ENCODE data around the gene RAB8B. TPM values are rescaled to one million over a fixed set of nuclear protein-coding genes. Genes with fewer than 3 reads are reported as not detected.

RAB8B gene
- total RNA-seq, 4 donors from 2014 or later = 18.7 to 41.0 (median 35.5) TPM

DNA sequence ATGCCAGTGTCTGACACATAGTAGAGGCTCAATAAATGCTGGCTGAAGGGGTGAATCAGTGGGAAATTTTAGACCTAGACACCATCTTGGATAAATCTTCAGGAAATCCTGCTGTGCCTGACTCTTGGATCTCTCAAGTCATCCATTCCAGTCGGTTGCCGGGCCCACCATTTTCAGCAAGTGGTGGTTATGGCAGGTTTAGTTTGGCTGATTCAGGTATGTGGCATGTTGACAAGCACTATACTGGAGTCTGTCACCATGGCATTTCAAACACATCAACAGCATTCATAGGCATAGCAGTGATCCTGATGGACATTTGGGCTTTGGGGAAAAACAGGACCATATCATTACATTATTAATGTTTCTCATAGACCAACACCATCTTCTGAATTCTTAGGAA is 62.3 kb downstream of the RAB8B start:
- TF ChIP-seq EP300 (IDR thresholded peaks at IDR 0.05) = no peak
- Histone ChIP-seq H3K4me1 (peaks cover 8 to 21% (median 18%) of the 10 kb centered on the region in 4 donors), H3K9me3 (no peaks in the 10 kb centered on the region), H3K27ac (replicated peaks in 1 of 4) (no peak overlapping the region), H3K27me3 (no peaks in the 10 kb centered on the region), H3K36me3 (peaks cover 0 to 23% (median 9%) of the 10 kb centered on the region in 4 donors), H3K4me3 (no peak overlapping the region)
- no peak for DNase-seq (ENCODE audit: extremely low spot score)
- WGBS = 80% methylated on average over 2 of the region's 2 CpGs
- intact Hi-C loops (cut with DNase I) = no loop called here

DNA sequence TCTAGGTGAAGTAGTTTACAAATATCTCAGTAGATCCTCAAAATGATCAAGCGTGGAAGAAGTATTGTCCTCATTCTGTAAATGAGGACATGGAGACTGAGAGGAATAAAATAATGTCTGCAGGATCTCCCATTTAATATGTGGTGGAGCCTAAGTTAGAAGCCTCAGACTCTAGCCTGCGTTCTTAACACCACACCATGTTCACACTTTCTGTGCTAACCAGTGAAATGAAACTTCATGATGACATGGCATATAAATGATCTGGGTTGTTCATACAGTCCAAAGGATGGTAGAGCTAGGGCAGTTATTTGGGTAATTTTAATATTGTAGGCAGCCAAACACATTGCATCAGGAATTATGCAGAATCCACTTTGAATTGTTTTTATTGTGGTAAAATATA is 62.9 kb downstream of the RAB8B start:
- WGBS = 97% methylated on average over 2 of the region's 2 CpGs
- peaks cover 0 to 23% (median 9%) of the 10 kb centered on the region in 4 donors for H3K36me3 ChIP-seq
- H3K4me1 ChIP-seq = peaks cover 6 to 17% (median 13%) of the 10 kb centered on the region in 4 donors
- no peaks in the 10 kb centered on the region for H3K27me3 ChIP-seq
- no peak overlapping the region for H3K27ac ChIP-seq (replicated peaks in 1 of 4)
- no peaks in the 10 kb centered on the region for H3K9me3 ChIP-seq
- TF ChIP-seq POLR2AphosphoS5 (IDR thresholded peaks at IDR 0.05) (no peak), POLR2A (IDR thresholded peaks at IDR 0.05; ENCODE audit: low read depth) (no peak), EP300 (IDR thresholded peaks at IDR 0.05) (no peak)
- TF ChIP-seq, protein P1, sequence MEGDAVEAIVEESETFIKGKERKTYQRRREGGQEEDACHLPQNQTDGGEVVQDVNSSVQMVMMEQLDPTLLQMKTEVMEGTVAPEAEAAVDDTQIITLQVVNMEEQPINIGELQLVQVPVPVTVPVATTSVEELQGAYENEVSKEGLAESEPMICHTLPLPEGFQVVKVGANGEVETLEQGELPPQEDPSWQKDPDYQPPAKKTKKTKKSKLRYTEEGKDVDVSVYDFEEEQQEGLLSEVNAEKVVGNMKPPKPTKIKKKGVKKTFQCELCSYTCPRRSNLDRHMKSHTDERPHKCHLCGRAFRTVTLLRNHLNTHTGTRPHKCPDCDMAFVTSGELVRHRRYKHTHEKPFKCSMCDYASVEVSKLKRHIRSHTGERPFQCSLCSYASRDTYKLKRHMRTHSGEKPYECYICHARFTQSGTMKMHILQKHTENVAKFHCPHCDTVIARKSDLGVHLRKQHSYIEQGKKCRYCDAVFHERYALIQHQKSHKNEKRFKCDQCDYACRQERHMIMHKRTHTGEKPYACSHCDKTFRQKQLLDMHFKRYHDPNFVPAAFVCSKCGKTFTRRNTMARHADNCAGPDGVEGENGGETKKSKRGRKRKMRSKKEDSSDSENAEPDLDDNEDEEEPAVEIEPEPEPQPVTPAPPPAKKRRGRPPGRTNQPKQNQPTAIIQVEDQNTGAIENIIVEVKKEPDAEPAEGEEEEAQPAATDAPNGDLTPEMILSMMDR (IDR thresholded peaks at IDR 0.05) = no peak
- DNase-seq (ENCODE audit: extremely low spot score) = no peak
- H3K4me3 ChIP-seq = no peak overlapping the region
- intact Hi-C loops (cut with DNase I) = no loop called here

DNA sequence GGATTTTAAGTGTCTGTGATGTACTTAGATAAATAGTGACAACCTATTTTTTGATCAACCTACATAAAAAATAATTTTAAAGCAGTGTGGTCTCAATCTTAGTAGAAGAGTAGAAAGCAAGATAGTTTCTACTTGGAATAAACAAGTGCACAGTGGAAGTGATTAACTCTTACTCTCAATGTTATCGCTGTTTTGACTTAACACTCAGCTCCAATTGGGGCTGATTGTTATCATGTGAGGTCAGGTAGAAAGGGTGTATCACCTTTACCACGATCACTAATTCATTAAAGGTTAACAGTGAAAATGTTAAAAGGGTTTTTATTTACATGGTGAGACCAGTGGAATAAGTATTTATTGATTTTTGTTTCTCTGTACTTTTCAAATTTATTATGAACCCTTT is 65.6 kb downstream of the RAB8B start:
- Histone ChIP-seq H3K4me3 (no peak overlapping the region), H3K27me3 (no peaks in the 10 kb centered on the region), H3K9me3 (no peaks in the 10 kb centered on the region), H3K36me3 (peaks cover 0 to 42% (median 20%) of the 10 kb centered on the region in 4 donors), H3K4me1 (peaks cover 0 to 9% (median 4%) of the 10 kb centered on the region in 4 donors), H3K27ac (replicated peaks in 1 of 4) (no peak overlapping the region)
- TF ChIP-seq, protein P1 (IDR thresholded peaks at IDR 0.05) = no peak
- TF ChIP-seq POLR2AphosphoS5 (IDR thresholded peaks at IDR 0.05) (no peak), EP300 (IDR thresholded peaks at IDR 0.05) (no peak), POLR2A (IDR thresholded peaks at IDR 0.05; ENCODE audit: low read depth) (no peak)
- intact Hi-C loops (cut with DNase I) = no loop called here
- no peak for DNase-seq (ENCODE audit: extremely low spot score)
- WGBS = 91% methylated on average over 2 of the region's 2 CpGs

DNA sequence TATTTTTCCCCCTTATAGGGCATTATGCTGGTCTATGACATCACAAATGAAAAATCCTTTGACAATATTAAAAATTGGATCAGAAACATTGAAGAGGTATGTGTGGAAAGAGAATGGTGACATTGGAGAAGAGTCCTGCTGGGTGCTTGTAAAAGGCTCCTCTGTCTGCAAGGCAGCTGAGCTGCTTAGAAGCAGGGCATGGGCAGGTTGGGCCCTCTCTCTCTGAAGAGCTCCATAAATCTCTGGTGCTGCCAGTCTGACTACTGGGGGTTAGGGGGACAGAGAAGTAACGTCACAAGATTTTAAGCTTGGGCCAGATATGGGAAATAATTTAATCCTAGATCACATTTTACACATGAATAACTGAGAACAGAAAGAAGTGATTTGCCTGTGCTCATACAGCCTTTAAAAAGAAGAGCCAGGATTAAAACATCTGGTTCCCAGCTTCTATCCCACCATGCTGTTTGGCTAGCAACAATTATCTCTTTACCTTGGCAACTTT is 66.1 kb downstream of the RAB8B start:
- DNase-seq (ENCODE audit: extremely low spot score) = no peak
- H3K36me3 ChIP-seq = peaks cover 0 to 42% (median 20%) of the 10 kb centered on the region in 4 donors
- H3K4me3 ChIP-seq = no peak overlapping the region
- peak overlapping the region in 1 of 4 donors; percentile 5 for H3K27ac ChIP-seq (replicated peaks in 1 of 4)
- 84% methylated on average over 1 of the region's 1 CpG for WGBS
- intact Hi-C loops (cut with DNase I) = no loop called here
- TF ChIP-seq POLR2AphosphoS5 (IDR thresholded peaks at IDR 0.05) (no peak), EP300 (IDR thresholded peaks at IDR 0.05) (no peak), POLR2A (IDR thresholded peaks at IDR 0.05; ENCODE audit: low read depth) (no peak)
- TF ChIP-seq, protein P1 (IDR thresholded peaks at IDR 0.05) = no peak
- peaks cover 0 to 9% (median 4%) of the 10 kb centered on the region in 4 donors for H3K4me1 ChIP-seq
- no peaks in the 10 kb centered on the region for H3K27me3 ChIP-seq
- no peaks in the 10 kb centered on the region for H3K9me3 ChIP-seq

DNA sequence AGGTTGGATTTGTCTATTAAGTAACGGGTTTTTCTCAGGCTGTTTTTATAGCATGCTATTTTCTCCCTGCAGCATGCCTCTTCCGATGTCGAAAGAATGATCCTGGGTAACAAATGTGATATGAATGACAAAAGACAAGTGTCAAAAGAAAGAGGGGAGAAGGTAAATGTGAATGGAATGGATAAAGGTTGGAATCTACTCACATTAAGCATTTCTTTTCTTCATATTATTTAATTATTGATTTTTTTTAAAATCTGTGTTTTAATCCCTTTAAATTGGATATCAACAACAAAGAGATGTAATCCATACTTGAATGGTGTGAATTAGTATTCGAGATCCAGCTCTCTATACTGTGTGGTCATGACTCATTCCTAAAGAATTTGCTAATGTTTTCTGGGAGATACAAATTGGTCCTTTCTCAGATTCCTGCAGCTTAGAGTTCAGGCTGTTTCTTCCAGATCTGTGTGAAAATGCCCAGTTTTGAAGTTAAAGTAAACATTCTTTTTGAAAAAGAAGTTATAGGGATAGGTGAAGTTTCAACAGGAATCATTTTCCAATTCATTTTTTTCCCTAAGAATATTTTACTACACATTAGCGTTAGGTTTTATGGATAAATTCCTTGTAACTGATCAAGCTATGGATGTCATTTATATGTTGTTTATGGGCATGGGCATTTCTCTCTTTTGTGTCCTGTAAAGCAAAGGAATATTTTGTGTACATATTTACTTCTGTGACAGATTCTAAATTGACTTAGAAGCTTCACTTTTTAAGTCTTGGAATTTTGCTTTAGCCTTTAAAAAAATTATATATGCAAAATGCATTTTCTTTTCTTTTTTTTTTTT is 67.2 kb downstream of the RAB8B start:
- Histone ChIP-seq H3K4me1 (peaks cover 0 to 9% (median 4%) of the 10 kb centered on the region in 4 donors), H3K4me3 (no peak overlapping the region), H3K36me3 (peaks cover 4 to 44% (median 19%) of the 10 kb centered on the region in 4 donors), H3K9me3 (no peaks in the 10 kb centered on the region), H3K27ac (replicated peaks in 1 of 4) (no peak overlapping the region), H3K27me3 (no peaks in the 10 kb centered on the region)
- no peak for DNase-seq (ENCODE audit: extremely low spot score)
- 59% methylated on average over 5 of the region's 5 CpGs for WGBS
- TF ChIP-seq EP300 (IDR thresholded peaks at IDR 0.05) = no peak
- no peak for TF ChIP-seq POLR2A (IDR thresholded peaks at IDR 0.05; ENCODE audit: low read depth)
- TF ChIP-seq, protein P1 (IDR thresholded peaks at IDR 0.05) = no peak
- no peak for TF ChIP-seq POLR2AphosphoS5 (IDR thresholded peaks at IDR 0.05)
- intact Hi-C loops (cut with DNase I) = no loop called here
